OCI-LY1 (cell line): Measurements from ENCODE around the gene POSTN.

Source experiments
- H2AFZ ChIP-seq: fragments of 200-600 bp; sonication (generic), shearing (Covaris generic); 2 replicates; pipeline ENCODE4 v1.6.0; 2014; ENCODE audit warnings: antibody characterized with exemption, mild to moderate bottlenecking, low read length
- H3F3A ChIP-seq: fragments of 200-600 bp; sonication (generic), shearing (Covaris generic); 2 replicates; pipeline ENCODE4 v1.6.0; 2014; ENCODE audit warnings: mild to moderate bottlenecking, antibody characterized with exemption, low read length, moderate library complexity; ENCODE audit not compliant: insufficient read depth
- H3K27ac ChIP-seq: fragments of 200-600 bp; sonication (generic); 2 replicates; pipeline ENCODE4 v1.5.1; 2014; ENCODE audit warnings: low read length, mixed run types, mild to moderate bottlenecking, low read depth; ENCODE audit not compliant: poor library complexity, severe bottlenecking
- H3K27me3 ChIP-seq: fragments of 200-600 bp; sonication (generic); 2 replicates; pipeline ENCODE4 v1.6.0; 2014; ENCODE audit warnings: antibody characterized with exemption, mild to moderate bottlenecking, low read length, moderate library complexity; ENCODE audit not compliant: insufficient read depth
- H3K36me3 ChIP-seq: fragments of 200-600 bp; sonication (generic); 2 replicates; pipeline ENCODE4 v1.6.1; 2014; ENCODE audit warnings: mild to moderate bottlenecking, antibody characterized with exemption, low read length, moderate library complexity, mixed read lengths; ENCODE audit not compliant: insufficient read depth
- H3K4me1 ChIP-seq: fragments of 200-600 bp; sonication (generic); 2 replicates; pipeline ENCODE4 v1.5.1; 2014; ENCODE audit warnings: mild to moderate bottlenecking, low read length, moderate library complexity; ENCODE audit not compliant: insufficient read depth, severe bottlenecking
- H3K4me2 ChIP-seq: fragments of 200-600 bp; sonication (generic), shearing (Covaris generic); 2 replicates; pipeline ENCODE4 v1.6.1; 2014; ENCODE audit warnings: low read length
- H3K4me3 ChIP-seq: fragments of 200-600 bp; sonication (generic); 2 replicates; pipeline ENCODE4 v1.5.1; 2014; ENCODE audit warnings: low read length, low read depth, mild to moderate bottlenecking, mixed read lengths; ENCODE audit not compliant: poor library complexity, severe bottlenecking
- H3K79me2 ChIP-seq: fragments of 200-600 bp; shearing (Covaris generic); 2 replicates; pipeline ENCODE4 v1.6.1; 2016; ENCODE audit warnings: mixed run types, low read length, mixed read lengths; ENCODE audit not compliant: insufficient read depth
- H3K9ac ChIP-seq: fragments of 200-600 bp; sonication (generic), shearing (Covaris generic); 2 replicates; pipeline ENCODE4 v1.6.1; 2014; ENCODE audit warnings: mild to moderate bottlenecking, low read length, mixed read lengths
- H3K9me2 ChIP-seq: fragments of 200-600 bp; sonication (generic), shearing (Covaris generic); 2 replicates; pipeline ENCODE4 v1.6.1; 2014; ENCODE audit warnings: low read depth, mild to moderate bottlenecking, low read length, mixed read lengths
- H3K9me3 ChIP-seq: fragments of 200-600 bp; shearing (Covaris generic); 2 replicates; pipeline ENCODE4 v1.6.1; 2014; ENCODE audit warnings: low read length, mixed read lengths
- H4K20me1 ChIP-seq: fragments of 200-600 bp; sonication (generic), shearing (Covaris generic); 2 replicates; pipeline ENCODE4 v1.6.0; 2016; ENCODE audit warnings: mild to moderate bottlenecking, low read length; ENCODE audit not compliant: insufficient read depth
- CTCF ChIP-seq: fragments of 200-600 bp; sonication (generic), shearing (Covaris generic); IDR thresholded peaks from 2 replicates; pipeline ENCODE4 v1.5.1; 2017; ENCODE audit warnings: mild to moderate bottlenecking, antibody characterized with exemption, low read length, moderate library complexity, mixed read lengths
- EZH2 ChIP-seq: fragments of 200-600 bp; sonication (generic), shearing (Covaris generic); IDR thresholded peaks from 2 replicates; pipeline ENCODE4 v1.8.0; 2017; ENCODE audit warnings: borderline replicate concordance, mixed run types, mild to moderate bottlenecking, antibody characterized with exemption, low read length, moderate library complexity, mixed read lengths

POSTN gene

GRCh38 chr13:37539170-37539569 is 59.4 kb downstream of the POSTN start:
- Histone ChIP-seq H3F3A (no peaks in the 10 kb centered on the region), H2AFZ (no peak overlapping the region), H3K27ac (no peak overlapping the region), H3K79me2 (no peaks in the 10 kb centered on the region), H3K9me3 (no peaks in the 10 kb centered on the region), H4K20me1 (no peaks in the 10 kb centered on the region), H3K4me1 (no peaks in the 10 kb centered on the region), H3K4me2 (no peak overlapping the region), H3K4me3 (no peak overlapping the region), H3K36me3 (no peaks in the 10 kb centered on the region), H3K9me2 (no peaks in the 10 kb centered on the region), H3K9ac (no peak overlapping the region), H3K27me3 (no peaks in the 10 kb centered on the region)
- TF ChIP-seq EZH2, result no peak

GRCh38 chr13:37535501-37535900 is 63.1 kb downstream of the POSTN start:
- no peak overlapping the region for H3K27ac ChIP-seq
- H3K9me2 ChIP-seq, result no peaks in the 10 kb centered on the region
- H3K9ac ChIP-seq, result no peak overlapping the region
- H4K20me1 ChIP-seq, result no peaks in the 10 kb centered on the region
- H3K4me3 ChIP-seq, result no peak overlapping the region
- H3F3A ChIP-seq, result no peaks in the 10 kb centered on the region
- no peak overlapping the region for H3K4me2 ChIP-seq
- H3K27me3 ChIP-seq, result no peaks in the 10 kb centered on the region
- H2AFZ ChIP-seq, result no peak overlapping the region
- no peaks in the 10 kb centered on the region for H3K4me1 ChIP-seq
- no peaks in the 10 kb centered on the region for H3K9me3 ChIP-seq
- no peaks in the 10 kb centered on the region for H3K36me3 ChIP-seq
- no peaks in the 10 kb centered on the region for H3K79me2 ChIP-seq
- no peak for TF ChIP-seq EZH2

DNA sequence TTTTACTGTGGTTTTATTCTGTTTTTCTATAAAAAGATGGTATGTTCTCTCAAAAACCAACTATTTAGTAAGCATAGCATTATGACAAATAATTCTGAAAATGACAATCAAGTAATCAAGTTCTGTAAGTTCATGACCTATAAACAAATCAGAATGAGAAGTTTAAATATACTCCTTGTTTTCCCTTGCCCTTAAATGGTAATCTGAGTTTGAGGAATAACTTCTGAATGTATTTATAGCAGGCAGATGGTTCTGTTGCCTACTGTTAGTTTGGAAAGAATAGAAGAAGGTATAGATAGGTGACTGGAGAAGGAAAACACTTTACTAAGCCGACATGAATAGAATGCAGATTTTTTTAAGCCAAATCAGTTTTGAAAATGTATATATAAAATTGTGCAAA is 63.9 kb downstream of the POSTN start:
- Histone ChIP-seq H3F3A (no peaks in the 10 kb centered on the region), H3K9me3 (no peaks in the 10 kb centered on the region), H3K9ac (no peak overlapping the region), H3K4me3 (no peak overlapping the region), H3K27me3 (no peaks in the 10 kb centered on the region), H3K9me2 (no peaks in the 10 kb centered on the region), H3K36me3 (no peaks in the 10 kb centered on the region), H2AFZ (no peak overlapping the region), H3K79me2 (no peaks in the 10 kb centered on the region), H3K27ac (no peak overlapping the region), H3K4me2 (no peak overlapping the region), H3K4me1 (no peaks in the 10 kb centered on the region), H4K20me1 (no peaks in the 10 kb centered on the region)
- TF ChIP-seq CTCF, result no peak
- no peak for TF ChIP-seq EZH2

DNA sequence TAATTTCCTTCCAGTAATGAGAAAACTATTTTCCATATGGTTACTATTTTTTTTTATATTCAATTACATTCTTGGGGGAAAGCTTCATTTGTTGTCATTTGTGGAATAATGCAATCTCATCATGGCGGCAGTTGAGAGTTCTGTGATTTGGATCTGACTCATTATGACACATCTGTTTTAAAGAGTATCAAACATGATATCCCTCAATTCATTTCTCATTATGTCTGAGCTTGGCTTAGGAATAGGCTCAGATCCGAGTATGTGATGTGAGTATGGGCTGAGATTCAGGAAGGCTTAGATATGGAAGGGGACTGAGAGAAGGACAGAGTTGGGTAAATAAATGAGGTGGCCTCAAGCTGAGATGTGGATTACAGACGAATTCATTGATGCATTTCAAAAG is 64.4 kb downstream of the POSTN start:
- H3K36me3 ChIP-seq, result no peaks in the 10 kb centered on the region
- H3K9me2 ChIP-seq, result no peaks in the 10 kb centered on the region
- no peak overlapping the region for H3K4me2 ChIP-seq
- no peaks in the 10 kb centered on the region for H3K9me3 ChIP-seq
- H2AFZ ChIP-seq, result no peak overlapping the region
- H3K79me2 ChIP-seq, result no peaks in the 10 kb centered on the region
- no peak for TF ChIP-seq EZH2
- no peak for TF ChIP-seq CTCF
- no peak overlapping the region for H3K27ac ChIP-seq
- no peak overlapping the region for H3K9ac ChIP-seq
- no peaks in the 10 kb centered on the region for H3K4me1 ChIP-seq
- no peaks in the 10 kb centered on the region for H3F3A ChIP-seq
- no peaks in the 10 kb centered on the region for H4K20me1 ChIP-seq
- no peak overlapping the region for H3K4me3 ChIP-seq
- no peaks in the 10 kb centered on the region for H3K27me3 ChIP-seq
